SK-N-SH (cell line): ENCODE results near the gene RILPL1. TPM values are rescaled to one million over a fixed set of nuclear protein-coding genes. Genes with fewer than 3 reads are reported as not detected.

Experiments
- CTCF ChIA-PET: fragments of 300-600, 350-600 bp; formaldehyde crosslinking; extraction: SDS; loops from one replicate; lab custom pipeline; 2021; lab: Yijun Ruan, JAX
- POLR2A ChIA-PET: fragments of 350-600 bp; sonication (Branson Sonifier 250); formaldehyde crosslinking; extraction: SDS; loops from one replicate; lab custom pipeline; 2020; ENCODE audit warnings: antibody characterized with exemption, inconsistent platforms; lab: Yijun Ruan, JAX
- DNase-seq: peaks from one replicate; pipeline ENCODE4 v3.0.0; 2012
- H2AFZ ChIP-seq: fragments of 200-600 bp; sonication (generic); 2 replicates; pipeline ENCODE4 v1.8.1; 2016; ENCODE audit warnings: antibody characterized with exemption, mild to moderate bottlenecking, low read depth
- H3F3A ChIP-seq: fragments of 200-600 bp; sonication (generic); replicated peaks from 2 replicates; pipeline ENCODE3; 2016; ENCODE audit warnings: antibody characterized with exemption, mild to moderate bottlenecking; ENCODE audit not compliant: insufficient read depth
- H3K27ac ChIP-seq, 2 experiments: fragments of 200-500 bp in 1 of 2; fragments of 200-600 bp in 1 of 2; sonication (Bioruptor generic) in 1 of 2; sonication (generic), shearing (Covaris generic) in 1 of 2; 2 replicates each; pipeline versions ENCODE4 v1.5.1 to v1.6.1; 2014 to 2016; ENCODE audit warnings: low read depth in 2 of 2, inconsistent platforms in 1 of 2, low read length in 1 of 2, mild to moderate bottlenecking in 1 of 2, mixed read lengths in 1 of 2
- H3K27me3 ChIP-seq: fragments of 200-600 bp; sonication (generic), shearing (Covaris generic); 2 replicates; pipeline ENCODE4 v1.6.1; 2016; ENCODE audit warnings: mixed run types; ENCODE audit not compliant: insufficient read depth
- H3K36me3 ChIP-seq, 2 experiments: fragments of 200-500 bp in 1 of 2; fragments of 200-600 bp in 1 of 2; sonication (Bioruptor generic) in 1 of 2; sonication (generic) in 1 of 2; replicated peaks in 1 of 2; 2 replicates each; pipeline versions ENCODE3 to v1.5.1; 2014 to 2016; ENCODE audit warnings: low read length in 1 of 2, mild to moderate bottlenecking in 1 of 2; ENCODE audit not compliant: insufficient read depth in 2 of 2, control insufficient read depth in 1 of 2
- H3K4me1 ChIP-seq, 2 experiments: fragments of 200-500 bp in 1 of 2; fragments of 200-600 bp in 1 of 2; sonication (Bioruptor generic) in 1 of 2; sonication (generic), shearing (Covaris generic) in 1 of 2; 2 replicates each; pipeline versions ENCODE4 v1.5.1 to v1.6.1; 2014 to 2016; ENCODE audit warnings: low read depth in 1 of 2, low read length in 1 of 2, mixed run types in 1 of 2; ENCODE audit not compliant: insufficient read depth in 2 of 2, control insufficient read depth in 1 of 2
- H3K4me2 ChIP-seq: fragments of 200-600 bp; sonication (generic), shearing (Covaris generic); 2 replicates; pipeline ENCODE4 v1.6.1; 2017; ENCODE audit warnings: mixed run types
- H3K4me3 ChIP-seq, 2 experiments: fragments of 200-500 bp in 1 of 2; fragments of 200-600 bp in 1 of 2; sonication (Bioruptor generic) in 1 of 2; sonication (generic), shearing (Covaris generic) in 1 of 2; 2 replicates each; pipeline versions ENCODE4 v1.5.1 to v1.8.1; 2014 to 2016; ENCODE audit warnings: low read depth in 2 of 2, inconsistent platforms in 1 of 2, low read length in 1 of 2, mild to moderate bottlenecking in 1 of 2, mixed read lengths in 1 of 2, moderate library complexity in 1 of 2
- H3K79me2 ChIP-seq: fragments of 200-600 bp; sonication (generic); 2 replicates; pipeline ENCODE4 v1.8.1; 2017; ENCODE audit warnings: mild to moderate bottlenecking; ENCODE audit not compliant: insufficient read depth
- H3K9ac ChIP-seq: fragments of 200-600 bp; sonication (generic); 2 replicates; pipeline ENCODE4 v1.6.1; 2017; ENCODE audit warnings: mixed run types
- H3K9me2 ChIP-seq: fragments of 200-600 bp; sonication (generic); 2 replicates; pipeline ENCODE4 v1.6.1; 2017; ENCODE audit warnings: mixed run types
- H3K9me3 ChIP-seq: fragments of 200-600 bp; sonication (generic); 2 replicates; pipeline ENCODE4 v1.6.1; 2017; ENCODE audit warnings: mixed run types, mild to moderate bottlenecking, moderate library complexity
- H4K20me1 ChIP-seq: fragments of 200-600 bp; sonication (generic); 2 replicates; pipeline ENCODE4 v1.6.1; 2017; ENCODE audit warnings: mild to moderate bottlenecking, mixed run types; ENCODE audit not compliant: insufficient read depth
- CHD2 ChIP-seq: fragments of 150-350 bp; IDR thresholded peaks from 2 replicates; pipeline ENCODE4 v1.6.1; 2018; ENCODE audit warnings: low read length; ENCODE audit not compliant: partially characterized antibody
- EP300 ChIP-seq, 2 experiments: IDR thresholded peaks; 2 replicates each; pipeline versions ENCODE4 v1.4.0 to v1.6.1; 2012; ENCODE audit warnings: borderline replicate concordance in 1 of 2, low read depth in 1 of 2, low read length in 1 of 2
- EZH2phosphoT487 ChIP-seq: fragments of 200-600 bp; sonication (generic); IDR thresholded peaks from 2 replicates; pipeline ENCODE4 v1.6.1; 2017; ENCODE audit warnings: low read depth, mixed run types, mild to moderate bottlenecking, antibody characterized with exemption, moderate library complexity, borderline replicate concordance
- FOSL2 ChIP-seq: IDR thresholded peaks from 2 replicates; pipeline ENCODE4 v1.4.0; 2012; ENCODE audit warnings: low read depth, mild to moderate bottlenecking, moderate library complexity, borderline replicate concordance
- FOXJ3 ChIP-seq: sonication (generic); formaldehyde crosslinking; IDR thresholded peaks from 2 replicates; pipeline ENCODE4 v1.5.1; 2020; ENCODE audit warnings: mild to moderate bottlenecking, missing genetic modification reagents
- GABPA ChIP-seq: IDR thresholded peaks from 2 replicates; pipeline ENCODE4 v1.4.0; 2012; ENCODE audit warnings: low read depth, mild to moderate bottlenecking
- GATA2 ChIP-seq: sonication (generic); formaldehyde crosslinking; IDR thresholded peaks from 2 replicates; pipeline ENCODE4 v1.5.0; 2020; ENCODE audit warnings: mild to moderate bottlenecking, missing genetic modification reagents
- JUND ChIP-seq: IDR thresholded peaks from 2 replicates; pipeline ENCODE4 v1.4.0; 2012
- MXI1 ChIP-seq: IDR thresholded peaks from 2 replicates; pipeline ENCODE4 v1.6.1; 2012; ENCODE audit warnings: mild to moderate bottlenecking, low read depth, low read length, improper control_type of control experiment
- NFIC ChIP-seq: IDR thresholded peaks from 2 replicates; pipeline ENCODE4 v1.4.0; 2012; ENCODE audit warnings: borderline replicate concordance
- NRF1 ChIP-seq: IDR thresholded peaks from 2 replicates; pipeline ENCODE4 v1.6.1; 2012; ENCODE audit warnings: low read depth, mild to moderate bottlenecking, low read length
- POLR2AphosphoS5 ChIP-seq: IDR thresholded peaks from 2 replicates; pipeline ENCODE4 v1.6.1; 2012; ENCODE audit warnings: low read depth, low read length
- RCOR1 ChIP-seq: fragments of 150-350 bp; IDR thresholded peaks from 2 replicates; pipeline ENCODE4 v1.6.1; 2017; ENCODE audit warnings: antibody characterized with exemption, low read length
- RFX5 ChIP-seq: IDR thresholded peaks from 2 replicates; pipeline ENCODE4 v1.6.1; 2012; ENCODE audit warnings: mild to moderate bottlenecking, improper control_type of control experiment, low read length
- SIN3A ChIP-seq: IDR thresholded peaks from 2 replicates; pipeline ENCODE4 v1.6.1; 2012; ENCODE audit warnings: low read depth, mild to moderate bottlenecking, low read length, moderate library complexity, borderline replicate concordance
- SMC3 ChIP-seq: IDR thresholded peaks from 2 replicates; pipeline ENCODE4 v1.6.1; 2012; ENCODE audit warnings: low read depth, low read length, improper control_type of control experiment
- YY1 ChIP-seq: IDR thresholded peaks from 2 replicates; pipeline ENCODE4 v1.4.0; 2012; ENCODE audit warnings: low read depth, mild to moderate bottlenecking
- WGBS: methylation state at CpG from one replicate; pipeline ENCODE4 v1.1.6; 2017; ENCODE audit warnings: low lambda C conversion rate; 5-methylcytosine and 5-hydroxymethylcytosine counted together
- polyA plus RNA-seq, 3 experiments: library from polyadenylated mRNA; depleted of rRNA; stranded (reverse); fragments of >200 nt; gene quantifications; 2 replicates each; pipeline ENCODE4 v1.2.3, GENCODE V29; 2012
- TF ChIP-seq, protein P1 (sequence below): IDR thresholded peaks from 2 replicates; pipeline ENCODE4 v1.6.1; 2012; ENCODE audit warnings: mild to moderate bottlenecking, low read depth, low read length, moderate library complexity
- TF ChIP-seq, protein P2 (sequence below): IDR thresholded peaks from 2 replicates; pipeline ENCODE4 v1.4.0; 2012; ENCODE audit warnings: low read depth
- TF ChIP-seq, protein P3 (sequence below): IDR thresholded peaks from 2 replicates; pipeline ENCODE4 v1.4.0; 2012; ENCODE audit warnings: low read depth, borderline replicate concordance

RILPL1 gene
- polyA plus RNA-seq, 1 of the 3 experiments (the other 2 are of a cell fraction), result 32.6 TPM

DNA sequence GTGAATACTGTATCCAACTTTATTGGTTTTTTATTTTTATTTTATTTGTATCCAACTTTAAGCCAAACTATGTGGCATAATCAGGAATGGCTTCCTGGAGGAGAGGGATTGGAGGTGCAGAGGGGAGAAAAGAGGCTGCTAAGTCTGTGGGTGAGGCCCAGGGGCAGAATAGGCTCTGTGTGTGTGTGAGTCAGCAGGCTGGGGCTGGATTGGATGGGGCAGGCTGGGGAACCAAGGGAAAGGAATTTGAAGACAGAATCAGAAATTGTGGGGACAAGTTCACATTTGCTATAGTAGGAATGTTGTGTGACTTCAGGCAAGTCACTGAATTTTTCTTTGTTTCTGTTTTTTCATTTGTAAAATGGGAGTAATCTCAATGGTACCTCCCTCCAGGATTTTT is 12.8 kb upstream of the RILPL1 start:
- Histone ChIP-seq H3F3A (no peaks in the 10 kb centered on the region), H3K4me2 (no peak overlapping the region), H3K9ac (no peak overlapping the region), H3K9me2 (no peaks in the 10 kb centered on the region), H2AFZ (no peak overlapping the region), H3K4me1 (no peaks in the 10 kb centered on the region), H3K79me2 (no peaks in the 10 kb centered on the region), H3K4me3 (no peak overlapping the region), H4K20me1 (no peaks in the 10 kb centered on the region), H3K27ac (no peak overlapping the region), H3K36me3 (no peaks in the 10 kb centered on the region), H3K27me3 (peaks cover 3% of the 10 kb centered on the region; the same call in 1 of the 2 replicates), H3K9me3 (no peaks in the 10 kb centered on the region)
- DNase-seq, result no peak
- TF ChIP-seq NRF1 (no peak), RCOR1 (no peak), SMC3 (no peak), JUND (no peak), EZH2phosphoT487 (no peak), YY1 (no peak), GATA2 (CRISPR knock-in tag) (no peak), FOXJ3 (CRISPR knock-in tag) (no peak), RFX5 (no peak), EP300 (IDR thresholded peaks at IDR 0.05; ENCODE audit: borderline replicate concordance in 1 of 2, low read depth in 1 of 2, low read length in 1 of 2) (no peak), SIN3A (no peak)
- TF ChIP-seq, protein P1, sequence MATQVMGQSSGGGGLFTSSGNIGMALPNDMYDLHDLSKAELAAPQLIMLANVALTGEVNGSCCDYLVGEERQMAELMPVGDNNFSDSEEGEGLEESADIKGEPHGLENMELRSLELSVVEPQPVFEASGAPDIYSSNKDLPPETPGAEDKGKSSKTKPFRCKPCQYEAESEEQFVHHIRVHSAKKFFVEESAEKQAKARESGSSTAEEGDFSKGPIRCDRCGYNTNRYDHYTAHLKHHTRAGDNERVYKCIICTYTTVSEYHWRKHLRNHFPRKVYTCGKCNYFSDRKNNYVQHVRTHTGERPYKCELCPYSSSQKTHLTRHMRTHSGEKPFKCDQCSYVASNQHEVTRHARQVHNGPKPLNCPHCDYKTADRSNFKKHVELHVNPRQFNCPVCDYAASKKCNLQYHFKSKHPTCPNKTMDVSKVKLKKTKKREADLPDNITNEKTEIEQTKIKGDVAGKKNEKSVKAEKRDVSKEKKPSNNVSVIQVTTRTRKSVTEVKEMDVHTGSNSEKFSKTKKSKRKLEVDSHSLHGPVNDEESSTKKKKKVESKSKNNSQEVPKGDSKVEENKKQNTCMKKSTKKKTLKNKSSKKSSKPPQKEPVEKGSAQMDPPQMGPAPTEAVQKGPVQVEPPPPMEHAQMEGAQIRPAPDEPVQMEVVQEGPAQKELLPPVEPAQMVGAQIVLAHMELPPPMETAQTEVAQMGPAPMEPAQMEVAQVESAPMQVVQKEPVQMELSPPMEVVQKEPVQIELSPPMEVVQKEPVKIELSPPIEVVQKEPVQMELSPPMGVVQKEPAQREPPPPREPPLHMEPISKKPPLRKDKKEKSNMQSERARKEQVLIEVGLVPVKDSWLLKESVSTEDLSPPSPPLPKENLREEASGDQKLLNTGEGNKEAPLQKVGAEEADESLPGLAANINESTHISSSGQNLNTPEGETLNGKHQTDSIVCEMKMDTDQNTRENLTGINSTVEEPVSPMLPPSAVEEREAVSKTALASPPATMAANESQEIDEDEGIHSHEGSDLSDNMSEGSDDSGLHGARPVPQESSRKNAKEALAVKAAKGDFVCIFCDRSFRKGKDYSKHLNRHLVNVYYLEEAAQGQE, result no peak
- ChIA-PET POLR2A (no interaction called here), CTCF (no interaction called here)

DNA sequence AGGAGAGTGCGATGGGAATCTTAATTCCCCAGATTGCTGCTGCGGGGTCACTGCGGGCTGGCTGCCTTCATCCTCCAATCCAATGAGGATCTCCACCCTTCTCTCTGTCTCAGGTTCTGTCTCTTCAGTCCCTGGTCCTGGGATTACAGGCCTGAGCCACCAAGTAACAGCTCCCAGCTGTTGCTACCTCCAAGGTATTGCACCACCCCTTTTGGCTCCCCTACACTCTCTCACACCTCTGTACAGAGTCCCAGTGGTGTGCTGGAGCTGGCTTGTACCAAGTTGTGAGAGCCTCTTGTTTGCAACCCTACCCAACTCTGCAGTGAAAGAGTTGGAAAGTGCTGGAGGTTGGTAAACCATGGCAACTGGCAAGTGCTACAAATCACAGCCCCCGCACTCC is 10.0 kb upstream of the RILPL1 start:
- Histone ChIP-seq H2AFZ (no peak overlapping the region), H3K4me3 (no peak overlapping the region), H3K9me2 (no peaks in the 10 kb centered on the region), H3K79me2 (no peaks in the 10 kb centered on the region), H3K4me1 (no peaks in the 10 kb centered on the region), H3K27me3 (no peaks in the 10 kb centered on the region), H3K9ac (no peak overlapping the region), H3K4me2 (no peak overlapping the region), H3K27ac (no peak overlapping the region), H4K20me1 (no peaks in the 10 kb centered on the region), H3K36me3 (no peaks in the 10 kb centered on the region), H3F3A (no peaks in the 10 kb centered on the region), H3K9me3 (no peaks in the 10 kb centered on the region)
- no peak for DNase-seq
- WGBS, result 100% methylated on average over 4 of the region's 4 CpGs
- ChIA-PET CTCF (no interaction called here), POLR2A (no interaction called here)
- no peak for TF ChIP-seq NFIC
- TF ChIP-seq GABPA, result no peak
- no peak for TF ChIP-seq RFX5
- no peak for TF ChIP-seq POLR2AphosphoS5
- no peak for TF ChIP-seq EP300 (IDR thresholded peaks at IDR 0.05; ENCODE audit: borderline replicate concordance in 1 of 2, low read depth in 1 of 2, low read length in 1 of 2)
- TF ChIP-seq FOSL2, result no peak
- no peak for TF ChIP-seq CHD2
- no peak for TF ChIP-seq EZH2phosphoT487
- TF ChIP-seq, protein P2, sequence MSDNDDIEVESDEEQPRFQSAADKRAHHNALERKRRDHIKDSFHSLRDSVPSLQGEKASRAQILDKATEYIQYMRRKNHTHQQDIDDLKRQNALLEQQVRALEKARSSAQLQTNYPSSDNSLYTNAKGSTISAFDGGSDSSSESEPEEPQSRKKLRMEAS, result no peak
- TF ChIP-seq, protein P3, sequence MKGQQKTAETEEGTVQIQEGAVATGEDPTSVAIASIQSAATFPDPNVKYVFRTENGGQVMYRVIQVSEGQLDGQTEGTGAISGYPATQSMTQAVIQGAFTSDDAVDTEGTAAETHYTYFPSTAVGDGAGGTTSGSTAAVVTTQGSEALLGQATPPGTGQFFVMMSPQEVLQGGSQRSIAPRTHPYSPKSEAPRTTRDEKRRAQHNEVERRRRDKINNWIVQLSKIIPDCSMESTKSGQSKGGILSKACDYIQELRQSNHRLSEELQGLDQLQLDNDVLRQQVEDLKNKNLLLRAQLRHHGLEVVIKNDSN, result no peak
- TF ChIP-seq RCOR1, result no peak
- TF ChIP-seq, protein P1, result no peak
- no peak for TF ChIP-seq MXI1
